Stimulated activated CD4-positive, alpha-beta T cell treated with anti-CD3 and anti-CD28 coated beads, Interleukin-12 subunit alpha, Interleukin-12 subunit beta, amount 100 ng/mL, for 48 hours (primary cell): ENCODE measurements around the gene HSD17B11.
"Not testable (repeated sequence)": the region's sequence is repeated elsewhere in the genome, so short reads cannot be mapped to it uniquely, and the experiment has no call there.

Experiments
- DNase-seq, 3 donors: peaks; one replicate each; pipeline ENCODE4 v3.0.0-alpha.2; 2020; ENCODE audit warnings: low read depth in 2 of 3, low spot score in 1 of 3

The HSD17B11 gene

GRCh38 chr4:87310691-87311335, 80.2 kb downstream of the HSD17B11 start:
- DNase-seq = no peak

- no peak for DNase-seq
These were observed 81.4 kb downstream of the HSD17B11 start for GRCh38 chr4:87309625-87310024.

GRCh38 chr4:87306056-87306455, 84.9 kb downstream of the HSD17B11 start:
- no peak for DNase-seq

- no peak for DNase-seq
These were observed 85.4 kb downstream of the HSD17B11 start for GRCh38 chr4:87305562-87305961.

- no peak for DNase-seq
These were observed 86.1 kb downstream of the HSD17B11 start for GRCh38 chr4:87304745-87305432.

GRCh38 chr4:87299898-87300297, 91.1 kb downstream of the HSD17B11 start:
- no peak for DNase-seq

GRCh38 chr4:87298362-87298761, 92.6 kb downstream of the HSD17B11 start:
- DNase-seq = no peak

- DNase-seq = not testable (repeated sequence)
These were observed 96.1 kb downstream of the HSD17B11 start for GRCh38 chr4:87294911-87295310.

- not testable (repeated sequence) for DNase-seq
These were observed 97.1 kb downstream of the HSD17B11 start for GRCh38 chr4:87293889-87294288.

- no peak for DNase-seq
These were observed 104.0 kb downstream of the HSD17B11 start for GRCh38 chr4:87286970-87287369.
